Left cardiac atrium (tissue), 4 donors: Measurements from ENCODE around the gene LSP1. TPM values are rescaled to one million over a fixed set of nuclear protein-coding genes. Genes with fewer than 3 reads are reported as not detected.

Experiments
- ATAC-seq, 2 donors: fragments of 200-7000 bp; cut with Tn5 transposase; one replicate each; pipeline ENCODE4 v1.9.1; 2020; ENCODE audit warnings: mild to moderate bottlenecking in 2 of 2, moderate library complexity in 2 of 2
- DNase-seq: peaks from one replicate; pipeline ENCODE4 v3.0.0-alpha.2; 2020
- intact Hi-C, 2 donors: fragments of 100-400 bp; cut with DNase I; formaldehyde crosslinking; loops; one replicate each; pipeline versions ENCODE4 v1.14.1 to v1.15.1; 2022 to 2023
- total RNA-seq, 2 donors: library from RNA; stranded (reverse); fragmentation: NEBNext Ultra II Directional; extraction: Animal tissue kit (Norgen Biotek cat#: 25700); gene quantifications; one replicate each; pipeline ENCODE4 v1.2.1, GENCODE V29; 2021
- donor health status: DM: no; HTN: yes; CAD: no.
- donor health status: DM: no; HTN: yes; CAD: no; lungs with severe emphysema.
- donor health status: DM: yes; HTN: yes; CAD: no.
- donor health status: Dilated cardiomyopathy.

Gene LSP1
- total RNA-seq, 2 donors from 2014 or later: 24.9 to 31.2 TPM

GRCh38 chr11:1916132-1916985 lies 63.5 kb downstream of the LSP1 start:
- DNase-seq: no peak
- intact Hi-C loops: loop anchor here (1.0 to 5.0 kb wide), 2 partner anchors 23 to 34 kb away; no protein-coding TSS in a partner anchor
- ATAC-seq: peak in 1 of 2 donors; percentile 1

GRCh38 chr11:1916986-1917522 lies 64.2 kb downstream of the LSP1 start:
- peak; percentile 21 to 28 for ATAC-seq
- intact Hi-C loops: loop anchor here (1.0 to 5.0 kb wide), 2 partner anchors 24 to 35 kb away; no protein-coding TSS in a partner anchor

GRCh38 chr11:1917523-1918435 lies 64.9 kb downstream of the LSP1 start:
- peak; percentile 7 to 18 for ATAC-seq
- intact Hi-C loops: loop anchor here (5.0 kb wide), 1 partner anchor 35 kb away; no protein-coding TSS in a partner anchor

More at GRCh38 chr11:1916986-1917522, 64.2 kb downstream of the LSP1 start:
- no peak for DNase-seq

GRCh38 chr11:1918436-1919315 lies 65.8 kb downstream of the LSP1 start:
- DNase-seq: no peak
- no peak for ATAC-seq
- intact Hi-C loops: loop anchor here (5.0 kb wide), 1 partner anchor 36 kb away; no protein-coding TSS in a partner anchor

More at GRCh38 chr11:1917523-1918435, 64.9 kb downstream of the LSP1 start:
- no peak for DNase-seq

- no peak for DNase-seq
- ATAC-seq: peak in 1 of 2 donors; percentile 10
- intact Hi-C loops: loop anchor here (5.0 kb wide), 1 partner anchor 37 kb away; no protein-coding TSS in a partner anchor
Observed at GRCh38 chr11:1919391-1920127, 66.7 kb downstream of the LSP1 start, which contains the start of gene TNNT3. TNNT3 (plus strand) TSS chr11:1919703; CDS start chr11:1922875, 3,172 bp downstream.

GRCh38 chr11:1920128-1920908 lies 67.4 kb downstream of the LSP1 start:
- DNase-seq (no peak), ATAC-seq (no peak)
- intact Hi-C loops: no loop called here

- ATAC-seq (peak in 1 of 2 donors; percentile 1), DNase-seq (no peak)
- intact Hi-C loops: no loop called here
Observed at GRCh38 chr11:1920909-1921573, 68.2 kb downstream of the LSP1 start.

- ATAC-seq (peak; percentile 2 to 58), DNase-seq (peak; percentile 63)
- intact Hi-C loops: no loop called here
Observed at GRCh38 chr11:1921574-1922141, 68.8 kb downstream of the LSP1 start.

GRCh38 chr11:1922481-1923081 lies 69.7 kb downstream of the LSP1 start:
- intact Hi-C loops: no loop called here
- ATAC-seq (peak; percentile 8 to 27), DNase-seq (no peak)

- intact Hi-C loops: no loop called here
- DNase-seq (no peak), ATAC-seq (no peak)
Observed at GRCh38 chr11:1923201-1923956, 70.5 kb downstream of the LSP1 start.

GRCh38 chr11:1924181-1924580 lies 71.3 kb downstream of the LSP1 start:
- intact Hi-C loops: no loop called here

GRCh38 chr11:1924646-1925372 lies 71.9 kb downstream of the LSP1 start:
- intact Hi-C loops: no loop called here
- DNase-seq: no peak

More at GRCh38 chr11:1924181-1924580, 71.3 kb downstream of the LSP1 start:
- DNase-seq: no peak
- ATAC-seq: no peak

GRCh38 chr11:1925373-1926155 lies 72.7 kb downstream of the LSP1 start:
- intact Hi-C loops: no loop called here
- DNase-seq (no peak), ATAC-seq (no peak)

More at GRCh38 chr11:1924646-1925372, 71.9 kb downstream of the LSP1 start:
- ATAC-seq: no peak
